ENCODE measurements around the gene SAPCD2.

DNA sequence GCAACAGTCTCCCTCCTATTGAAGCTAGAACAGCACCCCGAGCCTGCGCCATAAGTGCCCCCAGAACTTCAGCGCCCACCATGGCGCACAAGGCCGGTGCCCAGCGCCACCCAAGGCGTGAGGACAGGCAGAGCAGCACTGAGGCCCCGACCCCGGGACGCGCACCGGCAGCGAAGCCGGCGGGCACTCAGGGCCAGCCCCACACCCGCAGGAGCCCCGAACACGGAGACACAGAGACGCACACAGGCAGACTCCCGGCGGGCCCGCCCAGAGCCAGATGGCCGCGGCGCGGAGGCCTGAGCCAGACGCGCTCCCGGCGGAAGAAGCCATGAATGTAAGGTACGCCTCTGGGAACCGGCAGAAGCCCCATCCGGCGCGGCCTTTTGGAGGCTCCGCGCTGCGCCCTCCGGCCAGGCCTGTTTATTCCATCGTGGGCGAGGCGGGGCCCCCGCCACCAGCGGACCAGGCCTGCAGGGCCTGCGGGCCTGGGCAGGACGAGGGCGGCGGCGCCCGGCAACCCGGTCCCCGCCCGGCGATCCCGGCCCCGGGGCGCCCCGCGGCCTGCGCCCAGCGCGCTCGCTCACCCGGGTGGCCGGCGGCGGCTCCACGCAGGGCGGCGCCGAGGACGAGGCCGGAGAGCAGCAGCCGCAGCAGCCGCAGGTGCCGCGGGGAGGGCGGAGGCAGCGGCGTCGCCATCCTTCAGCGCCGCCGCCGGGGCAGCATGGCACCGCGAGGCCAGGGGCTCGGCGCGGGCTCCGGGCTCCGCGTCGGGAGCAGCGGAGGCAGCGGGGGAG, 24.9 kb downstream of the SAPCD2 start:
- TF ChIP-seq, protein P1, sequence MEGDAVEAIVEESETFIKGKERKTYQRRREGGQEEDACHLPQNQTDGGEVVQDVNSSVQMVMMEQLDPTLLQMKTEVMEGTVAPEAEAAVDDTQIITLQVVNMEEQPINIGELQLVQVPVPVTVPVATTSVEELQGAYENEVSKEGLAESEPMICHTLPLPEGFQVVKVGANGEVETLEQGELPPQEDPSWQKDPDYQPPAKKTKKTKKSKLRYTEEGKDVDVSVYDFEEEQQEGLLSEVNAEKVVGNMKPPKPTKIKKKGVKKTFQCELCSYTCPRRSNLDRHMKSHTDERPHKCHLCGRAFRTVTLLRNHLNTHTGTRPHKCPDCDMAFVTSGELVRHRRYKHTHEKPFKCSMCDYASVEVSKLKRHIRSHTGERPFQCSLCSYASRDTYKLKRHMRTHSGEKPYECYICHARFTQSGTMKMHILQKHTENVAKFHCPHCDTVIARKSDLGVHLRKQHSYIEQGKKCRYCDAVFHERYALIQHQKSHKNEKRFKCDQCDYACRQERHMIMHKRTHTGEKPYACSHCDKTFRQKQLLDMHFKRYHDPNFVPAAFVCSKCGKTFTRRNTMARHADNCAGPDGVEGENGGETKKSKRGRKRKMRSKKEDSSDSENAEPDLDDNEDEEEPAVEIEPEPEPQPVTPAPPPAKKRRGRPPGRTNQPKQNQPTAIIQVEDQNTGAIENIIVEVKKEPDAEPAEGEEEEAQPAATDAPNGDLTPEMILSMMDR (IDR thresholded peaks at IDR 0.05): no peak
- TF ChIP-seq, protein P2, sequence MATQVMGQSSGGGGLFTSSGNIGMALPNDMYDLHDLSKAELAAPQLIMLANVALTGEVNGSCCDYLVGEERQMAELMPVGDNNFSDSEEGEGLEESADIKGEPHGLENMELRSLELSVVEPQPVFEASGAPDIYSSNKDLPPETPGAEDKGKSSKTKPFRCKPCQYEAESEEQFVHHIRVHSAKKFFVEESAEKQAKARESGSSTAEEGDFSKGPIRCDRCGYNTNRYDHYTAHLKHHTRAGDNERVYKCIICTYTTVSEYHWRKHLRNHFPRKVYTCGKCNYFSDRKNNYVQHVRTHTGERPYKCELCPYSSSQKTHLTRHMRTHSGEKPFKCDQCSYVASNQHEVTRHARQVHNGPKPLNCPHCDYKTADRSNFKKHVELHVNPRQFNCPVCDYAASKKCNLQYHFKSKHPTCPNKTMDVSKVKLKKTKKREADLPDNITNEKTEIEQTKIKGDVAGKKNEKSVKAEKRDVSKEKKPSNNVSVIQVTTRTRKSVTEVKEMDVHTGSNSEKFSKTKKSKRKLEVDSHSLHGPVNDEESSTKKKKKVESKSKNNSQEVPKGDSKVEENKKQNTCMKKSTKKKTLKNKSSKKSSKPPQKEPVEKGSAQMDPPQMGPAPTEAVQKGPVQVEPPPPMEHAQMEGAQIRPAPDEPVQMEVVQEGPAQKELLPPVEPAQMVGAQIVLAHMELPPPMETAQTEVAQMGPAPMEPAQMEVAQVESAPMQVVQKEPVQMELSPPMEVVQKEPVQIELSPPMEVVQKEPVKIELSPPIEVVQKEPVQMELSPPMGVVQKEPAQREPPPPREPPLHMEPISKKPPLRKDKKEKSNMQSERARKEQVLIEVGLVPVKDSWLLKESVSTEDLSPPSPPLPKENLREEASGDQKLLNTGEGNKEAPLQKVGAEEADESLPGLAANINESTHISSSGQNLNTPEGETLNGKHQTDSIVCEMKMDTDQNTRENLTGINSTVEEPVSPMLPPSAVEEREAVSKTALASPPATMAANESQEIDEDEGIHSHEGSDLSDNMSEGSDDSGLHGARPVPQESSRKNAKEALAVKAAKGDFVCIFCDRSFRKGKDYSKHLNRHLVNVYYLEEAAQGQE (IDR thresholded peaks at IDR 0.05; ENCODE audit: insufficient read depth in 1 of 2, low read depth in 2 of 2, low read length in 1 of 2): no peak
- TF ChIP-seq POLR2AphosphoS5 (IDR thresholded peaks at IDR 0.05; ENCODE audit: low read depth, low read length): no peak
